HepG2 (cell line): Measurements from ENCODE around the gene DBNDD1. TPM values are rescaled to one million over a fixed set of nuclear protein-coding genes. Genes with fewer than 3 reads are reported as not detected.
A peak's percentile ranks its signal among the peaks of the same experiment; 100 is the strongest.

Source experiments
- FOXP1 ChIP-seq, 2 experiments: fragments of 450-650 bp in 1 of 2; IDR thresholded peaks; 2 replicates each; pipeline ENCODE4 v1.6.1; 2017 to 2018; ENCODE audit warnings: antibody characterized with exemption in 1 of 2
- KDM6A ChIP-seq: IDR thresholded peaks from 2 replicates; pipeline ENCODE4 v1.6.1; 2016; ENCODE audit warnings: low read depth
- NFYC ChIP-seq: IDR thresholded peaks from 2 replicates; pipeline ENCODE4 v1.6.1; 2016; ENCODE audit warnings: missing genetic modification reagents, missing compliant biosample characterization
- SIN3A ChIP-seq: IDR thresholded peaks from 2 replicates; pipeline ENCODE4 v1.6.1; 2011; ENCODE audit warnings: low read depth, mild to moderate bottlenecking, control low read depth, low read length, borderline replicate concordance
- SMAD1 ChIP-seq: sonication (generic); formaldehyde crosslinking; IDR thresholded peaks from 2 replicates; pipeline ENCODE4 v1.4.0; 2020; ENCODE audit warnings: missing genetic modification reagents, low read depth, mild to moderate bottlenecking, borderline replicate concordance
- SSRP1 ChIP-seq: IDR thresholded peaks from 2 replicates; pipeline ENCODE4 v1.6.1; 2016; ENCODE audit warnings: control low read depth
- XBP1 ChIP-seq: sonication (generic); formaldehyde crosslinking; IDR thresholded peaks from 2 replicates; pipeline ENCODE4 v1.5.0; 2020; ENCODE audit warnings: missing genetic modification reagents
- ZNF549 ChIP-seq: sonication (generic); formaldehyde crosslinking; IDR thresholded peaks from 2 replicates; pipeline ENCODE4 v1.5.0; 2020; ENCODE audit warnings: missing genetic modification reagents
- ZNF709 ChIP-seq: sonication (generic); formaldehyde crosslinking; IDR thresholded peaks from 2 replicates; pipeline ENCODE4 v1.5.0; 2020; ENCODE audit warnings: mild to moderate bottlenecking, missing genetic modification reagents
- polyA plus RNA-seq, 8 experiments: library from polyadenylated mRNA; depleted of rRNA in 3 of 8; stranded (reverse) in 7 of 8; unstranded in 1 of 8; fragments of >200 nt; fragmentation: Illumina TruSeq in 4 of 8; extraction: Trizol in 4 of 8; gene quantifications; 2 replicates each; pipeline versions ENCODE4 v1.2.1 to v1.2.3, GENCODE V29; 2011 to 2016; ENCODE audit warnings: low read depth in 4 of 8, missing spikeins in 1 of 8, mixed read lengths in 1 of 8; ENCODE audit not compliant: insufficient read depth in 1 of 8
- total RNA-seq, 5 experiments: library from RNA; depleted of rRNA; stranded (reverse); fragments of >200 nt; fragmentation: Illumina TruSeq; extraction: Trizol; gene quantifications; 2 replicates each; pipeline ENCODE4 v1.2.3, GENCODE V29; 2016; ENCODE audit warnings: low read depth in 1 of 5
- TF ChIP-seq, protein P1 (sequence below): sonication (generic); formaldehyde crosslinking; IDR thresholded peaks from 2 replicates; pipeline ENCODE4 v1.4.0; 2020; ENCODE audit warnings: mild to moderate bottlenecking, missing genetic modification reagents
- TF ChIP-seq, protein P2 (sequence below): IDR thresholded peaks from 2 replicates; pipeline ENCODE4 v1.6.1; 2012; ENCODE audit warnings: inconsistent platforms
- TF ChIP-seq, protein P3 (sequence below): IDR thresholded peaks from 2 replicates; pipeline ENCODE4 v1.6.1; 2018; ENCODE audit warnings: missing genetic modification reagents
- TF ChIP-seq, protein P4 (sequence below): sonication (generic); formaldehyde crosslinking; IDR thresholded peaks from 2 replicates; pipeline ENCODE4 v1.4.0; 2020; ENCODE audit warnings: missing genetic modification reagents
- TF ChIP-seq, protein P5 (sequence below): sonication (generic); formaldehyde crosslinking; IDR thresholded peaks from 2 replicates; pipeline ENCODE4 v1.5.1; 2020; ENCODE audit warnings: missing genetic modification reagents, mild to moderate bottlenecking, borderline replicate concordance

The DBNDD1 gene
- total and polyA plus RNA-seq, 2 of the 13 experiments (the other 11 are each of a cell fraction or from before 2014, with no cell fraction given), result 17.0 to 40.4 TPM

DNA sequence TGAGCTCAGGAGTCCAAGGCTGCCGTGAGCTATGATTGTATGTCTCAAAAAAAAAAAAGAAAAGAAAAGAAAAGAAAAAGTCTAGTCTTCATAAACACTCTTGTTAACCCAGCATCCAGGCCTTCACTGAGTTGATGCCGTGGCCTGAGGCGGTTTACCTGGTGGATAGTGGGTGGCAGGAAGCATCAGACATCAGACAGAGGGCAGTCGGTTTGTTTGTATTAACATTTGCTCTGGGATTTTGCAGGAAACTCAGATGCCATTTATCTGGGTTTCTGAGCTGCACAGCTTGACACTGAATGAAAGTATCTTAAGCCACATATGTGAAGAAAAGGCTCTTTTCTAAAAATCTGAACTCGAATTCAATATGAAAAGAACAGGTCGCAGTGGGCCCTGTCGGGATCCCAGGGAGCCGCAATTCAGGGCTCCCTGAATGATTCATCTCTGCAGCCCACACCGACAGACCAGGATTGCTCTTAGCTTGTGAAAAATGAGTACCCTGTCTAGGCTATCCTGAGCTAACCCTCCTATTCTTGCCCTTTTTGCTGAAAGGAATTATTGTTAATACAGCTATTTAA is 1.1 kb upstream of the DBNDD1 start (continued):
- TF ChIP-seq, protein P1, sequence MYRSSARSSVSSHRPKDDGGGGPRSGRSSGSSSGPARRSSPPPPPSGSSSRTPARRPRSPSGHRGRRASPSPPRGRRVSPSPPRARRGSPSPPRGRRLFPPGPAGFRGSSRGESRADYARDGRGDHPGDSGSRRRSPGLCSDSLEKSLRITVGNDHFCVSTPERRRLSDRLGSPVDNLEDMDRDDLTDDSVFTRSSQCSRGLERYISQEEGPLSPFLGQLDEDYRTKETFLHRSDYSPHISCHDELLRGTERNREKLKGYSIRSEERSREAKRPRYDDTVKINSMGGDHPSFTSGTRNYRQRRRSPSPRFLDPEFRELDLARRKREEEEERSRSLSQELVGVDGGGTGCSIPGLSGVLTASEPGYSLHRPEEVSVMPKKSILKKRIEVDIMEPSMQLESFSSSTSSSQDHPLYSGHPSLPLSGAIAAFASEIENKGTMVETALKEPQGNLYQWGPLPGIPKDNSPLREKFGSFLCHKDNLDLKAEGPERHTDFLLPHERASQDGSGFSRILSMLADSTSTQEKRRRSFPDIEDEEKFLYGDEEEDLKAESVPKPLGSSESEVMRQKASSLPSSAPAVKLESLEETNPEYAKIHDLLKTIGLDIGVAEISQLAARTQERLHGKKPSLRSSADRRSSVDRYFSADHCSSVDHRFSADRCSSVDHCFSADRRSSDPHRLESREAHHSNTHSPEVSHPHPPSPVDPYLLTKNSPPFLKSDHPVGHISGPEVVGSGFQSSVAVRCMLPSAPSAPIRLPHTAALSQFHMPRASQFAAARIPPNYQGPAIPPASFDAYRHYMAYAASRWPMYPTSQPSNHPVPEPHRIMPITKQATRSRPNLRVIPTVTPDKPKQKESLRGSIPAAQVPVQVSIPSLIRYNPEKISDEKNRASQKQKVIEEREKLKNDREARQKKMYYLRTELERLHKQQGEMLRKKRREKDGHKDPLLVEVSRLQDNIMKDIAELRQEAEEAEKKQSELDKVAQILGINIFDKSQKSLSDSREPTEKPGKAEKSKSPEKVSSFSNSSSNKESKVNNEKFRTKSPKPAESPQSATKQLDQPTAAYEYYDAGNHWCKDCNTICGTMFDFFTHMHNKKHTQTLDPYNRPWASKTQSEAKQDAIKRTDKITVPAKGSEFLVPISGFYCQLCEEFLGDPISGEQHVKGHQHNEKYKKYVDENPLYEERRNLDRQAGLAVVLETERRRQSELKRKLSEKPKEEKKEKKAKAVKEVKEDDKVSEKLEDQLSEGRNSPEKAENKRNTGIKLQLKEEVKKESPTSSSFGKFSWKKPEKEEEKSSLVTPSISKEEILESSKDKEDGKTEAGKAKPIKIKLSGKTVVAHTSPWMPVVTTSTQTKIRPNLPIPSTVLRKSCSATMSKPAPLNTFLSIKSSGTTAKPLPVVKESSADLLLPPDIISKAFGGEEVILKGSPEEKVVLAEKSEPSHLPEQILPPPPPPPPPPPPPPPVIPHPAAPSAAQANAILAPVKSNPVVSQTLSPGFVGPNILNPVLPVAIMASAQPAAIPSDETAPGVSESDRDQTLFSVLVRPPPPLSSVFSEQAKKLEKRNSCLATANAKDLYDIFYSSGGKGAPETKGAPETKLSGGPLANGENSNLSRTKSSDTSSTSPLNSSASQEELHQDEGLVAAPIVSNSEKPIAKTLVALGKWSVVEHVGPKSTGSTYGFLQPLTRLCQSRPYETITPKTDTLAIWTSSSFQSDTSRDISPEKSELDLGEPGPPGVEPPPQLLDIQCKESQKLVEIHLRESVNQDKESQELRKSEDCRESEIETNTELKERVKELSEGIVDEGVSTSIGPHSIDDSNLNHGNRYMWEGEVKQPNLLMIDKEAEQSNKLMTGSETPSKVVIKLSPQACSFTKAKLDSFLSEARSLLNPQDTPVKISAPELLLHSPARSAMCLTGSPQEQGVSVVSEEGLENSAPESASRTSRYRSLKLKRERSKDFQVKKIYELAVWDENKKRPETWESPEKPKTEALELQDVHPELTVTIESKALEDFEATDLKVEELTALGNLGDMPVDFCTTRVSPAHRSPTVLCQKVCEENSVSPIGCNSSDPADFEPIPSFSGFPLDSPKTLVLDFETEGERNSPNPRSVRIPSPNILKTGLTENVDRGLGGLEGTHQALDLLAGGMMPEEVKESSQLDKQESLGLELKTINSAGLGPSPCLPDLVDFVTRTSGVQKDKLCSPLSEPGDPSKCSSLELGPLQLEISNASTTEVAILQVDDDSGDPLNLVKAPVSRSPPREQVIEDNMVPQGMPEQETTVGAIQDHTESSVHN, result no peak
- TF ChIP-seq ZNF549 (CRISPR knock-in tag), result no peak
- no peak for TF ChIP-seq ZNF709 (CRISPR knock-in tag)
- no peak for TF ChIP-seq KDM6A (CRISPR knock-in tag)
- no peak for TF ChIP-seq SMAD1
- TF ChIP-seq NFYC, result no peak
- no peak for TF ChIP-seq SSRP1 (CRISPR knock-in tag)
- TF ChIP-seq, protein P2, sequence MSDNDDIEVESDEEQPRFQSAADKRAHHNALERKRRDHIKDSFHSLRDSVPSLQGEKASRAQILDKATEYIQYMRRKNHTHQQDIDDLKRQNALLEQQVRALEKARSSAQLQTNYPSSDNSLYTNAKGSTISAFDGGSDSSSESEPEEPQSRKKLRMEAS, result no peak
- peak; percentile 26; the same call in 1 of the 2 replicates for TF ChIP-seq SIN3A
- TF ChIP-seq, protein P3, sequence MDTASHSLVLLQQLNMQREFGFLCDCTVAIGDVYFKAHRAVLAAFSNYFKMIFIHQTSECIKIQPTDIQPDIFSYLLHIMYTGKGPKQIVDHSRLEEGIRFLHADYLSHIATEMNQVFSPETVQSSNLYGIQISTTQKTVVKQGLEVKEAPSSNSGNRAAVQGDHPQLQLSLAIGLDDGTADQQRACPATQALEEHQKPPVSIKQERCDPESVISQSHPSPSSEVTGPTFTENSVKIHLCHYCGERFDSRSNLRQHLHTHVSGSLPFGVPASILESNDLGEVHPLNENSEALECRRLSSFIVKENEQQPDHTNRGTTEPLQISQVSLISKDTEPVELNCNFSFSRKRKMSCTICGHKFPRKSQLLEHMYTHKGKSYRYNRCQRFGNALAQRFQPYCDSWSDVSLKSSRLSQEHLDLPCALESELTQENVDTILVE (CRISPR knock-in tag), result no peak
- TF ChIP-seq, protein P4, sequence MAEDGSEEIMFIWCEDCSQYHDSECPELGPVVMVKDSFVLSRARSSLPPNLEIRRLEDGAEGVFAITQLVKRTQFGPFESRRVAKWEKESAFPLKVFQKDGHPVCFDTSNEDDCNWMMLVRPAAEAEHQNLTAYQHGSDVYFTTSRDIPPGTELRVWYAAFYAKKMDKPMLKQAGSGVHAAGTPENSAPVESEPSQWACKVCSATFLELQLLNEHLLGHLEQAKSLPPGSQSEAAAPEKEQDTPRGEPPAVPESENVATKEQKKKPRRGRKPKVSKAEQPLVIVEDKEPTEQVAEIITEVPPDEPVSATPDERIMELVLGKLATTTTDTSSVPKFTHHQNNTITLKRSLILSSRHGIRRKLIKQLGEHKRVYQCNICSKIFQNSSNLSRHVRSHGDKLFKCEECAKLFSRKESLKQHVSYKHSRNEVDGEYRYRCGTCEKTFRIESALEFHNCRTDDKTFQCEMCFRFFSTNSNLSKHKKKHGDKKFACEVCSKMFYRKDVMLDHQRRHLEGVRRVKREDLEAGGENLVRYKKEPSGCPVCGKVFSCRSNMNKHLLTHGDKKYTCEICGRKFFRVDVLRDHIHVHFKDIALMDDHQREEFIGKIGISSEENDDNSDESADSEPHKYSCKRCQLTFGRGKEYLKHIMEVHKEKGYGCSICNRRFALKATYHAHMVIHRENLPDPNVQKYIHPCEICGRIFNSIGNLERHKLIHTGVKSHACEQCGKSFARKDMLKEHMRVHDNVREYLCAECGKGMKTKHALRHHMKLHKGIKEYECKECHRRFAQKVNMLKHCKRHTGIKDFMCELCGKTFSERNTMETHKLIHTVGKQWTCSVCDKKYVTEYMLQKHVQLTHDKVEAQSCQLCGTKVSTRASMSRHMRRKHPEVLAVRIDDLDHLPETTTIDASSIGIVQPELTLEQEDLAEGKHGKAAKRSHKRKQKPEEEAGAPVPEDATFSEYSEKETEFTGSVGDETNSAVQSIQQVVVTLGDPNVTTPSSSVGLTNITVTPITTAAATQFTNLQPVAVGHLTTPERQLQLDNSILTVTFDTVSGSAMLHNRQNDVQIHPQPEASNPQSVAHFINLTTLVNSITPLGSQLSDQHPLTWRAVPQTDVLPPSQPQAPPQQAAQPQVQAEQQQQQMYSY (CRISPR knock-in tag), result no peak
- no peak for TF ChIP-seq FOXP1 (IDR thresholded peaks at IDR 0.05)
- no peak for TF ChIP-seq FOXP1 (CRISPR knock-in tag; IDR thresholded peaks at IDR 0.05)
- TF ChIP-seq XBP1 (CRISPR knock-in tag), result no peak
- TF ChIP-seq, protein P5, sequence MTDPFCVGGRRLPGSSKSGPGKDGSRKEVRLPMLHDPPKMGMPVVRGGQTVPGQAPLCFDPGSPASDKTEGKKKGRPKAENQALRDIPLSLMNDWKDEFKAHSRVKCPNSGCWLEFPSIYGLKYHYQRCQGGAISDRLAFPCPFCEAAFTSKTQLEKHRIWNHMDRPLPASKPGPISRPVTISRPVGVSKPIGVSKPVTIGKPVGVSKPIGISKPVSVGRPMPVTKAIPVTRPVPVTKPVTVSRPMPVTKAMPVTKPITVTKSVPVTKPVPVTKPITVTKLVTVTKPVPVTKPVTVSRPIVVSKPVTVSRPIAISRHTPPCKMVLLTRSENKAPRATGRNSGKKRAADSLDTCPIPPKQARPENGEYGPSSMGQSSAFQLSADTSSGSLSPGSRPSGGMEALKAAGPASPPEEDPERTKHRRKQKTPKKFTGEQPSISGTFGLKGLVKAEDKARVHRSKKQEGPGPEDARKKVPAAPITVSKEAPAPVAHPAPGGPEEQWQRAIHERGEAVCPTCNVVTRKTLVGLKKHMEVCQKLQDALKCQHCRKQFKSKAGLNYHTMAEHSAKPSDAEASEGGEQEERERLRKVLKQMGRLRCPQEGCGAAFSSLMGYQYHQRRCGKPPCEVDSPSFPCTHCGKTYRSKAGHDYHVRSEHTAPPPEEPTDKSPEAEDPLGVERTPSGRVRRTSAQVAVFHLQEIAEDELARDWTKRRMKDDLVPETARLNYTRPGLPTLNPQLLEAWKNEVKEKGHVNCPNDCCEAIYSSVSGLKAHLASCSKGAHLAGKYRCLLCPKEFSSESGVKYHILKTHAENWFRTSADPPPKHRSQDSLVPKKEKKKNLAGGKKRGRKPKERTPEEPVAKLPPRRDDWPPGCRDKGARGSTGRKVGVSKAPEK (CRISPR knock-in tag), result no peak
